NB4 (cell line): ENCODE measurements around the gene ABLIM3.

Experiments used
- CTCF ChIP-seq: IDR thresholded peaks from one replicate; pipeline ENCODE4 v1.5.1; 2012; ENCODE audit warnings: low read depth, low read length
- MAX ChIP-seq: IDR thresholded peaks from 2 replicates; pipeline ENCODE4 v1.6.1; 2011; ENCODE audit warnings: low read depth, low read length
- MYC ChIP-seq: IDR thresholded peaks from 2 replicates; pipeline ENCODE4 v1.6.1; 2011; ENCODE audit warnings: low read depth, low read length
- POLR2A ChIP-seq: IDR thresholded peaks from 2 replicates; pipeline ENCODE4 v1.6.1; 2011; ENCODE audit warnings: mild to moderate bottlenecking; ENCODE audit not compliant: insufficient read length; ENCODE audit errors: extremely low read depth

GRCh38 chr5:149271195-149271715 is 130.0 kb downstream of the ABLIM3 start:
- TF ChIP-seq CTCF (no peak), MAX (no peak), POLR2A (no peak), MYC (no peak)
